ENCODE measurements around the gene OXSR1.

Gene OXSR1

DNA sequence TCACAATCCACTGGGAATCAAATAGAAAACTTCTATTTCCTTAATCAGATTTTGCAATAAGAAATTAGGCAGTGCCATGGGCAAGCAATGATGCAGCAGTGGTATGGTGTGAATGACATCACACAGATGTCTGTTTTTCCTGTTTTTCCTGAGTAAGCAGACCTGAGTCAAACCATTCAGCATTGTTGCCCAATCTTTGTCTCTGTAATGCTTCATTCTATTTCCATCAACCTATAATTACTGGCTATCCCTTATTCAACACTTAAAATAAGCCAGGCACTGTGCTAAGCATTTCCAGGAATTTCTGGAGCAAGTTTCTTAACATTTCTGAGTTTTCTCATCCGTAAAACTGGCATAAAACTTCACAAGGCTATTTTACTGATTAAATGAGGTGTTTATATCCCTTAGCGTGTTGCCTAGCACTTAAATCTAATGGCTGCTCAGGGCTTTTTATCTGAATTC is 11.3 kb upstream of the OXSR1 start:
- TF ChIP-seq EZH2phosphoT487 (IDR thresholded peaks at IDR 0.05; ENCODE audit: borderline replicate concordance), result no peak
- TF ChIP-seq, protein P1, sequence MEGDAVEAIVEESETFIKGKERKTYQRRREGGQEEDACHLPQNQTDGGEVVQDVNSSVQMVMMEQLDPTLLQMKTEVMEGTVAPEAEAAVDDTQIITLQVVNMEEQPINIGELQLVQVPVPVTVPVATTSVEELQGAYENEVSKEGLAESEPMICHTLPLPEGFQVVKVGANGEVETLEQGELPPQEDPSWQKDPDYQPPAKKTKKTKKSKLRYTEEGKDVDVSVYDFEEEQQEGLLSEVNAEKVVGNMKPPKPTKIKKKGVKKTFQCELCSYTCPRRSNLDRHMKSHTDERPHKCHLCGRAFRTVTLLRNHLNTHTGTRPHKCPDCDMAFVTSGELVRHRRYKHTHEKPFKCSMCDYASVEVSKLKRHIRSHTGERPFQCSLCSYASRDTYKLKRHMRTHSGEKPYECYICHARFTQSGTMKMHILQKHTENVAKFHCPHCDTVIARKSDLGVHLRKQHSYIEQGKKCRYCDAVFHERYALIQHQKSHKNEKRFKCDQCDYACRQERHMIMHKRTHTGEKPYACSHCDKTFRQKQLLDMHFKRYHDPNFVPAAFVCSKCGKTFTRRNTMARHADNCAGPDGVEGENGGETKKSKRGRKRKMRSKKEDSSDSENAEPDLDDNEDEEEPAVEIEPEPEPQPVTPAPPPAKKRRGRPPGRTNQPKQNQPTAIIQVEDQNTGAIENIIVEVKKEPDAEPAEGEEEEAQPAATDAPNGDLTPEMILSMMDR (conservative IDR thresholded peaks at IDR 0.05; ENCODE audit: low read length), result no peak
- no peaks in the 10 kb centered on the region for H3K9me2 ChIP-seq (replicated peaks; ENCODE audit: low read depth, low read length)
- H3K4me1 ChIP-seq (ENCODE audit: insufficient read depth, low read length, poor library complexity, severe bottlenecking), result peaks cover 9% of the 10 kb centered on the region
- H3K9ac ChIP-seq (ENCODE audit: low read depth, low read length, poor library complexity, severe bottlenecking), result no peak overlapping the region
- no peak overlapping the region for H3K4me2 ChIP-seq (ENCODE audit: low read depth, low read length, poor library complexity, severe bottlenecking)
- no peaks in the 10 kb centered on the region for H3F3A ChIP-seq (ENCODE audit: low read depth)
- no peak overlapping the region for H3K4me3 ChIP-seq (ENCODE audit: low read length, poor library complexity, severe bottlenecking)
- H4K20me1 ChIP-seq (ENCODE audit: insufficient read depth, low read length, poor library complexity, severe bottlenecking), result no peaks in the 10 kb centered on the region
- H3K27me3 ChIP-seq (ENCODE audit: insufficient read depth, low read length, poor library complexity, severe bottlenecking), result no peaks in the 10 kb centered on the region
- no peaks in the 10 kb centered on the region for H3K79me2 ChIP-seq (ENCODE audit: insufficient read depth, low read length)
- H2AFZ ChIP-seq (ENCODE audit: low read length), result no peak overlapping the region
- no peaks in the 10 kb centered on the region for H3K9me3 ChIP-seq (ENCODE audit: insufficient read depth, low read depth, low read length)
- no peaks in the 10 kb centered on the region for H3K36me3 ChIP-seq (ENCODE audit: insufficient read depth, low read length)

DNA sequence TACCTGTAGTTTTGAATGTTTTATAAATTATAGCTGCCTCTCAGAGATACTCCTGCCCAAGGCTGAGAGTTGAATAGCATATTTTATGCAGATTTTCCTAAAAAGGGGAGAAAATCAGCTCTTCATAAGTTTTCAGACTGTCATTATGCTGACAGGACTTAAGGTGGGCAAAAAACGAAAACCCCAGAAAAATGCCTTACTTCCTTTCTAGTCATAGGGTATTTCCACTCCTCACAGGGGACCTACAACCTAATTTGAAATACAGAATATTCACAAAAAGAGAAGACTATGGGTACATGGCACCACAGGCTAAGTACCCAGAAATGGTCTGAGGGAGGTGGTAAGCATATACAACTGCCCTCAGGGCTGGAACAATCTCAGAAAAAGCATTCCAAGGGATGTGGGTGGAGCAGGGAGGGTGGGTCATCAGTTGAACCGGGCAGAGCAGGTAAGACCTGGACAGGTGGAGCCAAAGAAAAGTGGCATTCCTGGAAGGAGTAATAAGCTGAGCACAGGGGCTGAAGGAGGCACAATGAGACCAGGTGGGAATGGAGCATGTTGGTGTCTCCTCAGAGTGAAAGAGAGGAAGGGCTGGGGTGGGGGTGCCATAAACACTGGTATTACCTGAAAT is 10.6 kb upstream of the OXSR1 start:
- TF ChIP-seq, protein P1 (conservative IDR thresholded peaks at IDR 0.05; ENCODE audit: low read length), result no peak
- TF ChIP-seq EZH2phosphoT487 (IDR thresholded peaks at IDR 0.05; ENCODE audit: borderline replicate concordance), result no peak
- H3K4me2 ChIP-seq (ENCODE audit: low read depth, low read length, poor library complexity, severe bottlenecking), result no peak overlapping the region
- H3K79me2 ChIP-seq (ENCODE audit: insufficient read depth, low read length), result no peaks in the 10 kb centered on the region
- no peak overlapping the region for H3K4me3 ChIP-seq (ENCODE audit: low read length, poor library complexity, severe bottlenecking)
- H3K36me3 ChIP-seq (ENCODE audit: insufficient read depth, low read length), result no peaks in the 10 kb centered on the region
- no peak overlapping the region for H3K9ac ChIP-seq (ENCODE audit: low read depth, low read length, poor library complexity, severe bottlenecking)
- no peaks in the 10 kb centered on the region for H3K9me3 ChIP-seq (ENCODE audit: insufficient read depth, low read depth, low read length)
- H3K9me2 ChIP-seq (replicated peaks; ENCODE audit: low read depth, low read length), result no peaks in the 10 kb centered on the region
- H4K20me1 ChIP-seq (ENCODE audit: insufficient read depth, low read length, poor library complexity, severe bottlenecking), result no peaks in the 10 kb centered on the region
- peaks cover 7% of the 10 kb centered on the region for H3K4me1 ChIP-seq (ENCODE audit: insufficient read depth, low read length, poor library complexity, severe bottlenecking)
- no peaks in the 10 kb centered on the region for H3K27me3 ChIP-seq (ENCODE audit: insufficient read depth, low read length, poor library complexity, severe bottlenecking)
- no peak overlapping the region for H2AFZ ChIP-seq (ENCODE audit: low read length)
- no peaks in the 10 kb centered on the region for H3F3A ChIP-seq (ENCODE audit: low read depth)

DNA sequence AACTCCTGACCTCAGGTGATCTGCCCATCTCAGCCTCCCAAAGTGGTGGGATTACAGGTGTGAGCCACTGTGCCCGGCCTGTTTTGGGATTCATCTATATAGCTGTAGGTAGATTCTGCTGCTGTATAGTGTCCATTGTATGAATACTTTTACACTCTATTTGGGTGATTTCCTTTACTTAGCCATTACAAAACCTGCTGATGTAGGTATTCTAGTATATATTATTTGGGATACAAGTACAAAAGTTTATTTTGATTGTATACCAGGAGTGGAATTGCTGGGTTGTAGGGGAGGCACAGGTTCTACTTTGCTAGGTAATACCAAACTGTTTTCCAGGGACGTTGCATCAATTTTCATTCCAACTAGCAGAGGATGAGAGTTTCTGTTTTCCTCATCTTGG is 9.5 kb upstream of the OXSR1 start:
- Histone ChIP-seq H2AFZ (ENCODE audit: low read length) (no peak overlapping the region), H3K4me1 (ENCODE audit: insufficient read depth, low read length, poor library complexity, severe bottlenecking) (peaks cover 5% of the 10 kb centered on the region), H3K27me3 (ENCODE audit: insufficient read depth, low read length, poor library complexity, severe bottlenecking) (no peaks in the 10 kb centered on the region), H3K36me3 (ENCODE audit: insufficient read depth, low read length) (no peaks in the 10 kb centered on the region), H3K9ac (ENCODE audit: low read depth, low read length, poor library complexity, severe bottlenecking) (no peak overlapping the region), H3F3A (ENCODE audit: low read depth) (no peaks in the 10 kb centered on the region), H4K20me1 (ENCODE audit: insufficient read depth, low read length, poor library complexity, severe bottlenecking) (no peaks in the 10 kb centered on the region), H3K4me2 (ENCODE audit: low read depth, low read length, poor library complexity, severe bottlenecking) (no peak overlapping the region), H3K79me2 (ENCODE audit: insufficient read depth, low read length) (no peaks in the 10 kb centered on the region), H3K9me2 (replicated peaks; ENCODE audit: low read depth, low read length) (no peaks in the 10 kb centered on the region), H3K4me3 (ENCODE audit: low read length, poor library complexity, severe bottlenecking) (no peak overlapping the region), H3K9me3 (ENCODE audit: insufficient read depth, low read depth, low read length) (no peaks in the 10 kb centered on the region)
- no peak for TF ChIP-seq EZH2phosphoT487 (IDR thresholded peaks at IDR 0.05; ENCODE audit: borderline replicate concordance)
- TF ChIP-seq, protein P1 (conservative IDR thresholded peaks at IDR 0.05; ENCODE audit: low read length), result no peak

Data from Loucy (cell line).